ENCODE measurements around the gene WRAP73. TPM values are rescaled to one million over a fixed set of nuclear protein-coding genes. Genes with fewer than 3 reads are reported as not detected.

WRAP73 gene
- total RNA-seq, 1 experiment from 2014 or later: 57.2 TPM

GRCh38 chr1:3654549-3655281 is 4.8 kb upstream of the WRAP73 start:
- intact Hi-C loops (cut with micrococcal nuclease): no loop called here
- Histone ChIP-seq H3K27me3 (ENCODE audit: low read length) (peaks cover 74% of the 10 kb centered on the region), H3K27ac (ENCODE audit: low read length) (no peak overlapping the region), H3K79me2 (ENCODE audit: low read length) (peaks cover 1% of the 10 kb centered on the region), H2AFZ (ENCODE audit: low read length) (no peak overlapping the region), H3K9ac (ENCODE audit: low read length) (no peak overlapping the region), H3K4me1 (ENCODE audit: insufficient read depth, low read length) (no peaks in the 10 kb centered on the region), H3K4me2 (ENCODE audit: low read length) (no peak overlapping the region), H3F3A (ENCODE audit: low read length, unreplicated experiment) (no peaks in the 10 kb centered on the region), H3K9me3 (ENCODE audit: low read length) (no peaks in the 10 kb centered on the region), H3K9me2 (replicated peaks; ENCODE audit: low read length) (no peaks in the 10 kb centered on the region), H3K4me3 (ENCODE audit: low read length) (no peak overlapping the region), H3K36me3 (ENCODE audit: low read depth, low read length) (no peaks in the 10 kb centered on the region), H4K20me1 (ENCODE audit: low read length) (no peaks in the 10 kb centered on the region)
- ATAC-seq (no peak), DNase-seq (no peak)
- BruUV-seq (replicated peaks): no TSS peak
- ChIA-PET POLR2A (ENCODE audit: unreplicated experiment) (no interaction called here), CTCF (no interaction called here)
- TF ChIP-seq CTCF (conservative IDR thresholded peaks at IDR 0.05; ENCODE audit: low read depth, low read length): no peak
- no peak for TF ChIP-seq EZH2phosphoT487 (IDR thresholded peaks at IDR 0.05; ENCODE audit: borderline replicate concordance, low read length)
- no peak for TF ChIP-seq EZH2 (IDR thresholded peaks at IDR 0.05; ENCODE audit: low read length, unreplicated experiment)

DNA sequence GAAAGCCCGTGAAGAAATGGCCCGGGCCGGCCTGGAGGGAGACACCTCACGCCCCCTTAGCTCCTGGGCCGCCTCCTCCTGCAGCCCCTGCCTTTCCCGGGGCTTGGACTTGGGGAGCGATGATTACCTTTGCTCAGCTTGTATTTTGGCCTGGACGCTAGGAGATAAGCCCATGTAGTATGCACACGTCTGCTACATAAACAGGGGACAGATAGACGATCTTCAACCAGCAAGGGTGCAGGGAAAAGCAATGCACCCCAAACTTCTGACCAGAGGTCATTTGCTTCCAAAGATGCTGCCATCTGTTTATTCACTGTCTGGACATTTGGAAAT is 3.3 kb upstream of the WRAP73 start:
- H3K36me3 ChIP-seq (ENCODE audit: low read depth, low read length): no peaks in the 10 kb centered on the region
- H3K4me2 ChIP-seq (ENCODE audit: low read length): peak overlapping the region; percentile 58
- peak overlapping the region; percentile 51 for H3K4me3 ChIP-seq (ENCODE audit: low read length)
- no peaks in the 10 kb centered on the region for H3K9me2 ChIP-seq (replicated peaks; ENCODE audit: low read length)
- BruUV-seq (replicated peaks): no TSS peak
- H3K4me1 ChIP-seq (ENCODE audit: insufficient read depth, low read length): peaks cover 9% of the 10 kb centered on the region
- no peaks in the 10 kb centered on the region for H3K9me3 ChIP-seq (ENCODE audit: low read length)
- no peak overlapping the region for H3K9ac ChIP-seq (ENCODE audit: low read length)
- H4K20me1 ChIP-seq (ENCODE audit: low read length): no peaks in the 10 kb centered on the region
- DNase-seq: no peak
- H3K79me2 ChIP-seq (ENCODE audit: low read length): peaks cover 16% of the 10 kb centered on the region
- ATAC-seq: no peak
- ChIA-PET CTCF (no interaction called here), POLR2A (ENCODE audit: unreplicated experiment) (no interaction called here)
- TF ChIP-seq EZH2 (IDR thresholded peaks at IDR 0.05; ENCODE audit: low read length, unreplicated experiment) (no peak), CTCF (conservative IDR thresholded peaks at IDR 0.05; ENCODE audit: low read depth, low read length) (no peak), EZH2phosphoT487 (IDR thresholded peaks at IDR 0.05; ENCODE audit: borderline replicate concordance, low read length) (no peak)
- H3F3A ChIP-seq (ENCODE audit: low read length, unreplicated experiment): no peaks in the 10 kb centered on the region
- H2AFZ ChIP-seq (ENCODE audit: low read length): no peak overlapping the region
- peaks cover 73% of the 10 kb centered on the region for H3K27me3 ChIP-seq (ENCODE audit: low read length)
- H3K27ac ChIP-seq (ENCODE audit: low read length): no peak overlapping the region
- intact Hi-C loops (cut with micrococcal nuclease): no loop called here

- Histone ChIP-seq H3K27me3 (ENCODE audit: low read length) (peaks cover 67% of the 10 kb centered on the region), H3K9ac (ENCODE audit: low read length) (no peak overlapping the region), H3K36me3 (ENCODE audit: low read depth, low read length) (no peaks in the 10 kb centered on the region), H4K20me1 (ENCODE audit: low read length) (no peaks in the 10 kb centered on the region), H3K4me3 (ENCODE audit: low read length) (peak overlapping the region; percentile 51), H3K9me2 (replicated peaks; ENCODE audit: low read length) (no peaks in the 10 kb centered on the region), H3F3A (ENCODE audit: low read length, unreplicated experiment) (no peaks in the 10 kb centered on the region), H3K27ac (ENCODE audit: low read length) (no peak overlapping the region), H3K9me3 (ENCODE audit: low read length) (no peaks in the 10 kb centered on the region), H2AFZ (ENCODE audit: low read length) (peak overlapping the region; percentile 14; the same call in 1 of the 2 replicates), H3K4me2 (ENCODE audit: low read length) (peak overlapping the region; percentile 58), H3K79me2 (ENCODE audit: low read length) (peaks cover 18% of the 10 kb centered on the region), H3K4me1 (ENCODE audit: insufficient read depth, low read length) (peaks cover 12% of the 10 kb centered on the region)
- intact Hi-C loops (cut with micrococcal nuclease): no loop called here
- BruUV-seq (replicated peaks): no TSS peak
- POLR2A ChIA-PET (ENCODE audit: unreplicated experiment): no interaction called here
- CTCF ChIA-PET: no interaction called here
- no peak for TF ChIP-seq EZH2 (IDR thresholded peaks at IDR 0.05; ENCODE audit: low read length, unreplicated experiment)
- no peak for TF ChIP-seq EZH2phosphoT487 (IDR thresholded peaks at IDR 0.05; ENCODE audit: borderline replicate concordance, low read length)
- no peak for TF ChIP-seq CTCF (conservative IDR thresholded peaks at IDR 0.05; ENCODE audit: low read depth, low read length)
- no peak for DNase-seq
- ATAC-seq: 0 out of 2 replicates have a peak, but pooled peaks have one; percentile 7
Observed at GRCh38 chr1:3652548-3653285, 2.8 kb upstream of the WRAP73 start.

Data from PC-3 (cell line).